Measurements from ENCODE around the gene WBP1L.
"Not testable (repeated sequence)": the region's sequence is repeated elsewhere in the genome, so short reads cannot be mapped to it uniquely, and the experiment has no call there.

WBP1L gene

GRCh38 chr10:102844190-102844776 lies 100.5 kb downstream of the WBP1L start:
- not testable (repeated sequence) for H3K4me3 ChIP-seq (ENCODE audit: low read depth in 1 of 5, low read length in 5 of 5); H3K27ac ChIP-seq (ENCODE audit: low read depth, low read length); H3K4me1 ChIP-seq (ENCODE audit: control insufficient read depth in 5 of 5, insufficient read depth in 5 of 5, low read length in 5 of 5); H3K27me3 ChIP-seq (ENCODE audit: control insufficient read depth in 5 of 5, insufficient read depth in 4 of 5, low read length in 5 of 5); H3K9me3 ChIP-seq (ENCODE audit: control insufficient read depth in 5 of 5, low read length in 5 of 5); H3K9ac ChIP-seq (ENCODE audit: low read length in 5 of 5); H3K36me3 ChIP-seq (ENCODE audit: control insufficient read depth in 5 of 5, insufficient read depth in 5 of 5, low read length in 5 of 5)

- Histone ChIP-seq H3K4me3 (ENCODE audit: low read depth in 1 of 5, low read length in 5 of 5) (no peak overlapping the region), H3K9me3 (ENCODE audit: control insufficient read depth in 5 of 5, low read length in 5 of 5) (no peaks in the 10 kb centered on the region), H3K27ac (ENCODE audit: low read depth, low read length) (no peak overlapping the region), H3K4me1 (ENCODE audit: control insufficient read depth in 5 of 5, insufficient read depth in 5 of 5, low read length in 5 of 5) (no peaks in the 10 kb centered on the region), H3K27me3 (ENCODE audit: control insufficient read depth in 5 of 5, insufficient read depth in 4 of 5, low read length in 5 of 5) (peaks cover 0 to 4% (median 3%) of the 10 kb centered on the region in 5 donors), H3K9ac (ENCODE audit: low read length in 5 of 5) (no peak overlapping the region), H3K36me3 (ENCODE audit: control insufficient read depth in 5 of 5, insufficient read depth in 5 of 5, low read length in 5 of 5) (no peaks in the 10 kb centered on the region)
These were observed 101.7 kb downstream of the WBP1L start for GRCh38 chr10:102845352-102845902.

- peaks cover 0 to 3% (median 0%) of the 10 kb centered on the region in 5 donors for H3K27me3 ChIP-seq (ENCODE audit: control insufficient read depth in 5 of 5, insufficient read depth in 4 of 5, low read length in 5 of 5)
- no peaks in the 10 kb centered on the region for H3K36me3 ChIP-seq (ENCODE audit: control insufficient read depth in 5 of 5, insufficient read depth in 5 of 5, low read length in 5 of 5)
- H3K9me3 ChIP-seq (ENCODE audit: control insufficient read depth in 5 of 5, low read length in 5 of 5) = no peaks in the 10 kb centered on the region
- H3K27ac ChIP-seq (ENCODE audit: low read depth, low read length) = no peak overlapping the region
- H3K4me1 ChIP-seq (ENCODE audit: control insufficient read depth in 5 of 5, insufficient read depth in 5 of 5, low read length in 5 of 5) = peaks cover 4 to 6% (median 6%) of the 10 kb centered on the region in 5 donors
- H3K9ac ChIP-seq (ENCODE audit: low read length in 5 of 5) = no peak overlapping the region
- no peak overlapping the region for H3K4me3 ChIP-seq (ENCODE audit: low read depth in 1 of 5, low read length in 5 of 5)
These were observed 106.3 kb downstream of the WBP1L start for GRCh38 chr10:102850025-102850518.

GRCh38 chr10:102853237-102853636 lies 109.5 kb downstream of the WBP1L start:
- not testable (repeated sequence) for H3K9ac ChIP-seq (ENCODE audit: low read length in 5 of 5); H3K4me3 ChIP-seq (ENCODE audit: low read depth in 1 of 5, low read length in 5 of 5); H3K27me3 ChIP-seq (ENCODE audit: control insufficient read depth in 5 of 5, insufficient read depth in 4 of 5, low read length in 5 of 5); H3K27ac ChIP-seq (ENCODE audit: low read depth, low read length); H3K36me3 ChIP-seq (ENCODE audit: control insufficient read depth in 5 of 5, insufficient read depth in 5 of 5, low read length in 5 of 5); H3K9me3 ChIP-seq (ENCODE audit: control insufficient read depth in 5 of 5, low read length in 5 of 5)
- H3K4me1 ChIP-seq (ENCODE audit: control insufficient read depth in 5 of 5, insufficient read depth in 5 of 5, low read length in 5 of 5) = peaks cover 5 to 21% (median 11%) of the 10 kb centered on the region in 5 donors

GRCh38 chr10:102855731-102856436 lies 112.1 kb downstream of the WBP1L start:
- not testable (repeated sequence) for H3K9me3 ChIP-seq (ENCODE audit: control insufficient read depth in 5 of 5, low read length in 5 of 5); H3K4me3 ChIP-seq (ENCODE audit: low read depth in 1 of 5, low read length in 5 of 5); H3K36me3 ChIP-seq (ENCODE audit: control insufficient read depth in 5 of 5, insufficient read depth in 5 of 5, low read length in 5 of 5); H3K27me3 ChIP-seq (ENCODE audit: control insufficient read depth in 5 of 5, insufficient read depth in 4 of 5, low read length in 5 of 5)
- peaks cover 5 to 26% (median 11%) of the 10 kb centered on the region in 5 donors for H3K4me1 ChIP-seq (ENCODE audit: control insufficient read depth in 5 of 5, insufficient read depth in 5 of 5, low read length in 5 of 5)
- peak overlapping the region in 2 of 5 donors; percentile 11 to 52 for H3K9ac ChIP-seq (ENCODE audit: low read length in 5 of 5)
- H3K27ac ChIP-seq (ENCODE audit: low read depth, low read length) = peak overlapping the region; percentile 46

- H3K27ac ChIP-seq (ENCODE audit: low read depth, low read length) = no peak overlapping the region
These were observed 113.1 kb downstream of the WBP1L start for GRCh38 chr10:102856758-102857424.

GRCh38 chr10:102859911-102860310 lies 116.2 kb downstream of the WBP1L start:
- peaks cover 0 to 21% (median 7%) of the 10 kb centered on the region in 5 donors for H3K4me1 ChIP-seq (ENCODE audit: control insufficient read depth in 5 of 5, insufficient read depth in 5 of 5, low read length in 5 of 5)
- no peak overlapping the region for H3K4me3 ChIP-seq (ENCODE audit: low read depth in 1 of 5, low read length in 5 of 5)
- peaks cover 16 to 28% (median 18%) of the 10 kb centered on the region in 5 donors for H3K36me3 ChIP-seq (ENCODE audit: control insufficient read depth in 5 of 5, insufficient read depth in 5 of 5, low read length in 5 of 5)
- no peaks in the 10 kb centered on the region for H3K27me3 ChIP-seq (ENCODE audit: control insufficient read depth in 5 of 5, insufficient read depth in 4 of 5, low read length in 5 of 5)
- H3K27ac ChIP-seq (ENCODE audit: low read depth, low read length) = no peak overlapping the region
- no peaks in the 10 kb centered on the region for H3K9me3 ChIP-seq (ENCODE audit: control insufficient read depth in 5 of 5, low read length in 5 of 5)
- H3K9ac ChIP-seq (ENCODE audit: low read length in 5 of 5) = no peak overlapping the region

More at GRCh38 chr10:102856758-102857424, 113.1 kb downstream of the WBP1L start:
- Histone ChIP-seq H3K4me3 (ENCODE audit: low read depth in 1 of 5, low read length in 5 of 5) (no peak overlapping the region), H3K36me3 (ENCODE audit: control insufficient read depth in 5 of 5, insufficient read depth in 5 of 5, low read length in 5 of 5) (peaks cover 2 to 11% (median 8%) of the 10 kb centered on the region in 5 donors), H3K4me1 (ENCODE audit: control insufficient read depth in 5 of 5, insufficient read depth in 5 of 5, low read length in 5 of 5) (peaks cover 5 to 26% (median 11%) of the 10 kb centered on the region in 5 donors), H3K9ac (ENCODE audit: low read length in 5 of 5) (no peak overlapping the region), H3K9me3 (ENCODE audit: control insufficient read depth in 5 of 5, low read length in 5 of 5) (no peaks in the 10 kb centered on the region), H3K27me3 (ENCODE audit: control insufficient read depth in 5 of 5, insufficient read depth in 4 of 5, low read length in 5 of 5) (no peaks in the 10 kb centered on the region)

- no peaks in the 10 kb centered on the region for H3K9me3 ChIP-seq (ENCODE audit: control insufficient read depth in 5 of 5, low read length in 5 of 5)
- H3K4me3 ChIP-seq (ENCODE audit: low read depth in 1 of 5, low read length in 5 of 5) = no peak overlapping the region
- H3K36me3 ChIP-seq (ENCODE audit: control insufficient read depth in 5 of 5, insufficient read depth in 5 of 5, low read length in 5 of 5) = peaks cover 18 to 28% (median 20%) of the 10 kb centered on the region in 5 donors
- peaks cover 0 to 6% (median 0%) of the 10 kb centered on the region in 5 donors for H3K4me1 ChIP-seq (ENCODE audit: control insufficient read depth in 5 of 5, insufficient read depth in 5 of 5, low read length in 5 of 5)
- H3K27me3 ChIP-seq (ENCODE audit: control insufficient read depth in 5 of 5, insufficient read depth in 4 of 5, low read length in 5 of 5) = no peaks in the 10 kb centered on the region
- H3K9ac ChIP-seq (ENCODE audit: low read length in 5 of 5) = no peak overlapping the region
- H3K27ac ChIP-seq (ENCODE audit: low read depth, low read length) = no peak overlapping the region
These were observed 119.9 kb downstream of the WBP1L start for GRCh38 chr10:102863660-102864059.

- Histone ChIP-seq H3K27ac (ENCODE audit: low read depth, low read length) (no peak overlapping the region), H3K36me3 (ENCODE audit: control insufficient read depth in 5 of 5, insufficient read depth in 5 of 5, low read length in 5 of 5) (peaks cover 14 to 23% (median 19%) of the 10 kb centered on the region in 5 donors), H3K27me3 (ENCODE audit: control insufficient read depth in 5 of 5, insufficient read depth in 4 of 5, low read length in 5 of 5) (peaks cover 0 to 11% (median 0%) of the 10 kb centered on the region in 5 donors), H3K9ac (ENCODE audit: low read length in 5 of 5) (no peak overlapping the region), H3K4me3 (ENCODE audit: low read depth in 1 of 5, low read length in 5 of 5) (no peak overlapping the region), H3K4me1 (ENCODE audit: control insufficient read depth in 5 of 5, insufficient read depth in 5 of 5, low read length in 5 of 5) (peaks cover 0 to 17% (median 15%) of the 10 kb centered on the region in 5 donors), H3K9me3 (ENCODE audit: control insufficient read depth in 5 of 5, low read length in 5 of 5) (no peaks in the 10 kb centered on the region)
These were observed 121.9 kb downstream of the WBP1L start for GRCh38 chr10:102865620-102866019.
